GM19240 (cell line): ENCODE measurements around the gene GOLGB1.

Experiments
- DNase-seq: peaks from one replicate; pipeline ENCODE4 v3.0.0; 2011; ENCODE audit warnings: low spot score; ENCODE audit not compliant: insufficient read length

Gene GOLGB1

GRCh38 chr3:121642601-121643314 is 106.8 kb downstream of the GOLGB1 start:
- no peak for DNase-seq

GRCh38 chr3:121641127-121641526 is 108.4 kb downstream of the GOLGB1 start:
- DNase-seq: no peak

GRCh38 chr3:121637922-121638321 is 111.6 kb downstream of the GOLGB1 start:
- no peak for DNase-seq

GRCh38 chr3:121630355-121630754 is 119.2 kb downstream of the GOLGB1 start:
- DNase-seq: no peak

- no peak for DNase-seq
Measured at GRCh38 chr3:121629601-121630000, 119.9 kb downstream of the GOLGB1 start.

GRCh38 chr3:121627622-121628021 is 121.9 kb downstream of the GOLGB1 start:
- no peak for DNase-seq

GRCh38 chr3:121627211-121627610 is 122.3 kb downstream of the GOLGB1 start:
- no peak for DNase-seq

- DNase-seq: no peak
Measured at GRCh38 chr3:121626495-121626894, 123.0 kb downstream of the GOLGB1 start.

GRCh38 chr3:121624147-121624899 is 125.2 kb downstream of the GOLGB1 start:
- no peak for DNase-seq

- no peak for DNase-seq
Measured at GRCh38 chr3:121621491-121621890, 128.1 kb downstream of the GOLGB1 start.

GRCh38 chr3:121619691-121620090 is 129.8 kb downstream of the GOLGB1 start:
- no peak for DNase-seq
